HL-60 (cell line): ENCODE measurements around the gene MTMR1.
A peak's percentile ranks its signal among the peaks of the same experiment; 100 is the strongest.

Experiments
- DNase-seq, 2 experiments: peaks; one replicate each; pipeline ENCODE4 v3.0.0-alpha.2; 2010 to 2020; ENCODE audit warnings: low read depth in 1 of 2, low spot score in 1 of 2
- H3K27ac ChIP-seq: fragments of 250-450 bp; sonication (Bioruptor Pico); replicated peaks from 2 replicates; pipeline ENCODE4 v1.5.1; 2020; ENCODE audit warnings: mild to moderate bottlenecking, moderate library complexity
- H3K27me3 ChIP-seq: fragments of 250-450 bp; sonication (Bioruptor Pico); 2 replicates; pipeline ENCODE4 v1.5.1; 2021; ENCODE audit warnings: mild to moderate bottlenecking, moderate library complexity; ENCODE audit not compliant: insufficient read depth, poor library complexity, severe bottlenecking
- H3K4me3 ChIP-seq: replicated peaks from 2 replicates; pipeline ENCODE4 v1.5.1; 2011; ENCODE audit warnings: mild to moderate bottlenecking, control low read depth, low read length; ENCODE audit not compliant: insufficient read depth
- CTCF ChIP-seq: IDR thresholded peaks from one replicate; pipeline ENCODE4 v1.5.1; 2011; ENCODE audit warnings: low read length, control low read depth, inconsistent platforms; ENCODE audit not compliant: insufficient read depth
- GABPA ChIP-seq: IDR thresholded peaks from 2 replicates; pipeline ENCODE4 v1.6.1; 2012; ENCODE audit warnings: low read depth
- POLR2AphosphoS5 ChIP-seq: IDR thresholded peaks from 2 replicates; pipeline ENCODE4 v1.6.1; 2012; ENCODE audit warnings: low read depth
- REST ChIP-seq: IDR thresholded peaks from 2 replicates; pipeline ENCODE4 v1.6.1; 2012; ENCODE audit warnings: low read depth; ENCODE audit not compliant: insufficient replicate concordance
- SPI1 ChIP-seq: IDR thresholded peaks from 2 replicates; pipeline ENCODE4 v1.6.1; 2012; ENCODE audit warnings: low read depth, mild to moderate bottlenecking, borderline replicate concordance

MTMR1 gene

GRCh38 chrX:150693725-150694574 is 754 bp downstream of the MTMR1 start:
- peak overlapping the region; percentile 57 for H3K27ac ChIP-seq
- no peak for TF ChIP-seq REST
- TF ChIP-seq CTCF: no peak
- peak; percentile 61 for TF ChIP-seq GABPA
- 0 out of 2 replicates have a peak, but pooled peaks have one; percentile 15 for TF ChIP-seq SPI1
- peak; percentile 31; the same call in 1 of the 2 replicates for TF ChIP-seq POLR2AphosphoS5
- peak; percentile 29 to 47 for DNase-seq
- H3K4me3 ChIP-seq: peak overlapping the region; percentile 50
- H3K27me3 ChIP-seq: no peaks in the 10 kb centered on the region

GRCh38 chrX:150694738-150695410 is 1.7 kb downstream of the MTMR1 start:
- no peak for TF ChIP-seq POLR2AphosphoS5
- TF ChIP-seq REST: peak; percentile 81
- peak; percentile 26 to 42 for DNase-seq
- H3K4me3 ChIP-seq: no peak overlapping the region
- no peaks in the 10 kb centered on the region for H3K27me3 ChIP-seq
- H3K27ac ChIP-seq: peak overlapping the region; percentile 57

- DNase-seq: peak in 1 of 2 experiments; percentile 30
- Histone ChIP-seq H3K4me3 (no peak overlapping the region), H3K27me3 (no peaks in the 10 kb centered on the region), H3K27ac (no peak overlapping the region)
- TF ChIP-seq SPI1 (peak; percentile 11; the same call in 1 of the 2 replicates), REST (no peak)
These were observed 3.1 kb downstream of the MTMR1 start for GRCh38 chrX:150696331-150696730.

- DNase-seq: peak in 1 of 2 experiments; percentile 55
- no peaks in the 10 kb centered on the region for H3K27me3 ChIP-seq
- H3K27ac ChIP-seq: peak overlapping the region; percentile 30; the same call in 1 of the 2 replicates
- TF ChIP-seq CTCF (no peak), POLR2AphosphoS5 (no peak), SPI1 (no peak), REST (no peak), GABPA (no peak)
- no peak overlapping the region for H3K4me3 ChIP-seq
These were observed 3.7 kb downstream of the MTMR1 start for GRCh38 chrX:150696866-150697265.
